ENCODE data around the gene PPP4R3B.

Gene PPP4R3B

DNA sequence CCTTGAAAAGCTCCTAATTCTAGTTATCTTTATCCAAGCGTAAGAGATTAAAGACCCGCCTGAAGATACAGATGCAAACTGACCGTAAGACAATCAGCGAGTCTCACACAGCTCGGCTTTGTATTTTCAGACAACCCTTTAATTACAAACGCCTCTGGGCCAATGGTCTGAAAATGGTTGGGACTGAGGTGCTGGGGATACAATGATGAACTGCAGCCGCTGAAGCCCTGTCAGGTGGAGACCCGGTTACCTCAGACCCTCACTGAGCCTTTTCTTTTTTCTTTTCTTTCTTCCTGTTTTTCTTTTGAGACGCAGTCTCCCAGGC, 98.6 kb downstream of the PPP4R3B start:
- DNase-seq (ENCODE audit: low read depth, low spot score), result peak; percentile 73

DNA sequence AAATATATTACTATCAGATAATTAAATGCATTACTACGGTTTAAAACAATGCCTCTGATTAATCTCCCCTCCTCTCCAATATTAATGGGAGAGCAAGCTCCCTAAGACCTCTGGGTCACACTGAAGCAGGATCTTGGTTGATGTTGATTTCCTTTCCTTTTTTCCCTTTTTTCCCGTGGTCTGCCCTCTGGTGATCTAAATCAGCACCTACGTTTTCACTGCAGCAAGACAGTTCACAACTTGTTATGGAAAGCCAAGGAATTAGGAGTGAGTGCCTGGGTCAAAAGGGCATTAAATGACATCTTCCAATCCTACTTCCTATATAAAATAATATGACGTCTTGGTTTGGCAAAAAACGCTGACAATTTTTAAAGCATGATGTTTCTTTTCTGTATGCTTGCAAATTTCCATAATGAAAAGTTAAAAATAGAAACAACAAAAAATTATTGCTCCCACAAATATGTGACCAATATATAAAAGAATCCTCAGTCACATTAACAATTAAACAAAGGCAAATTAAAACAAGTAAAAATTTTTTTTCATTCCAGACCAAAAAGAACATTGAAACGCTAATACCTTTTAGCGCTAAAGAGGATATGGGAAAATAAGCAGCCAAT, 105.8 kb downstream of the PPP4R3B start:
- DNase-seq (ENCODE audit: low read depth, low spot score), result peak; percentile 68

DNA sequence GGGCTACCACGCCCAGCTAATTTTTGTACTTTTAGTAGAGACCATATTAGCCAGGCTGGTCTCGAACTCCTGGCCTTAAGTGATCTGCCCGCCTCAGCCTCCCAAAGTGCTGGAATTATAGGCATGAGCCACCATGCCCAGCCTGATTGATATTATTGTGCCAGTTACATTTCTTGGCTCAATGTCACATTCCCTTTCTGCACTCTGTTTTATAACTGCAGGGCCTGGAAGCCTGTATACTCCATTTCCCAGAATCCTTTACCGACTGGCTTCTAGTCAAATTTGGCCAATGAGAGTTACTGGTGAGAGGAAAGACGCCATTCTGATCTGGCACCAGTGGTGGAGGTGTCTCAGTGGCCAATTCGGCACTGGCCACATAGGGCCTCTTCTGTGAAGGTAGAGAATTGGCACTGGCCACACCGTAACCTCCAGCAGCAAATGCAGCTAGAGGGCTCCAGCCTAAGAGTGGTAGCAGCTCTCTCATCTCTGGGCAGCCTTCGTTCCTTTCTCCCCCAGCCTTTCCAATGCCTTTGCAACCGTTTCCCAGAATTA, 114.8 kb downstream of the PPP4R3B start:
- DNase-seq (ENCODE audit: low read depth, low spot score), result no peak

DNA sequence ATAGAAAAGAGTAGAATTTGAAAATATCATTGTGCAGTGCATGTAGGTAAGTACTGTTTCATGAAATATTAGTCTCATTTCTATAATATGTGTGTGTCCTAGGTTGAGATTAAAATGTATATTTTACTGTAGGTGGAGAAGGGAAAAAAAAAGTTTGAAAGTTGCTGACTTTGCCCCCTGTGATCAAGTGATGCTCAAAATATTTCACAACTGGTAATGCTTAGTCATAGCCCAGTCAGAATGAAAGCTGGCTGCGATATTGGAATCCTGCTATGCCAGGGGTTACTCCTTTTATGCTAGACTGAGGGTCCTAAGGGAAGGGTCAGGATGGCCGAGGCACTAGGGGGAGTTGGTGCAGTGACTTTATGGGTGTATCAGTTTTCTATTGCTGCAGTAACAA, 117.4 kb downstream of the PPP4R3B start:
- DNase-seq (ENCODE audit: low read depth, low spot score), result no peak

DNA sequence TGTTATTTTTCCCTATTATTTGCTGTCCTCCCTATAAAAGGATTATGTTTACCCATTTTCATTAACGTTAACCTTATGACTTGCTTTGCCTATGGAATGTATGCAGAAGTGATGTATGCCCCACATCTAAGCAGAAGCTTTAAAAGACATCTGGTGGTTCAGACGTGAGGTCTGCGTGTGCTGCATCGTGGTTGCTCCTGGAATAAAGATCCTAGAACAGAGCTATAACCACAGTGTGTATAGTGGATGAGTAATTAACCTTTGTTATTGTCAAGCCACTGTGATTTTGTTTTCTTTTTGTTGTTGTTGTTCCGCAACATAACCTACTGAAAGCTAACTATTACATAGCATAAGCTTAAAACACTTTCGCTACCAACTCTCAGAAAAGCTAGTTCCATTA, 118.8 kb downstream of the PPP4R3B start:
- DNase-seq (ENCODE audit: low read depth, low spot score), result no peak

Measured in ELF-1 (cell line).